Right atrium auricular region (tissue), 2 donors: Measurements from ENCODE around the gene RARRES2. TPM values are rescaled to one million over a fixed set of nuclear protein-coding genes. Genes with fewer than 3 reads are reported as not detected.

Experiments
- DNase-seq: peaks from one replicate; pipeline ENCODE4 v3.0.0-alpha.2; 2019; ENCODE audit warnings: low spot score
- H3K27ac ChIP-seq, 2 donors: fragments of 200-600 bp; sonication (generic); 1 replicate in 1 of 2; 2 replicates in 1 of 2; pipeline ENCODE4 v1.5.1; 2016 to 2019
- H3K27me3 ChIP-seq, 2 donors: fragments of 200-600 bp; sonication (generic); one replicate each; pipeline versions ENCODE4 v1.5.1 to v1.6.0; 2017 to 2019
- H3K36me3 ChIP-seq: fragments of 200-600 bp; sonication (generic); one replicate; pipeline ENCODE4 v1.5.1; 2016
- H3K4me1 ChIP-seq, 2 donors: fragments of 200-600 bp; sonication (generic); one replicate each; pipeline versions ENCODE4 v1.5.1 to v1.6.0; 2017 to 2019
- H3K4me3 ChIP-seq, 2 donors: fragments of 200-600 bp; sonication (generic); 1 replicate in 1 of 2; 2 replicates in 1 of 2; pipeline ENCODE4 v1.5.1; 2017 to 2019; ENCODE audit warnings: mild to moderate bottlenecking in 1 of 2, moderate library complexity in 1 of 2
- H3K9me3 ChIP-seq, 2 donors: fragments of 200-600 bp; sonication (generic); one replicate each; pipeline ENCODE4 v1.5.1; 2019
- total RNA-seq, 2 donors: library from RNA; depleted of rRNA; stranded (reverse); fragments of >200 nt; gene quantifications; one replicate each; pipeline ENCODE4 v1.1.0, GENCODE V29; 2016
- TF ChIP-seq, protein P1 (sequence below), 2 donors: fragments of 200-600 bp; sonication (generic); IDR thresholded peaks; one replicate each; pipeline ENCODE4 v1.5.1; 2019; ENCODE audit warnings: antibody characterized with exemption in 2 of 2

Gene RARRES2
- total RNA-seq, 2 donors from 2014 or later, result 105 to 197 TPM

DNA sequence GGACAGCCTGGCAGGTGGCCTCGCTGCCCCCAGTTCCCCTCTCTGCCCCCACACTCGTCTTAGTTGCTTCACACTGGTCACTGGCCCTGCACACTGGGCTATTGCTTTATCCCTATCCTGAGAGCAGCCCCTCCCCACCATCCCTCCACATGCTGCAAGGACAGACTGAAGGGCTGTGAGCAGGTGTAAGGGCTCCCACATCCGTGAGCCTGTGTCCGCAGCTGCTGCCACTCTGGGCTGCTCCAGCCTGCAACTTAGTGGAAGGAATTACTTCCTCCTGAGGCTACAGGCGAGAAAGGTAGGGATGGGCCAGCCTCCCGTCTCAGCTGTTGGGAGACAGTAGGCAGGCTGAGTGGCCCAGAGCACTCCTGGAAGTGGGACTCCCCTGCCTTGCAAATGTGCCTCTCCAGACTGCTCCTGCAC is 3.8 kb downstream of the RARRES2 start:
- H3K27me3 ChIP-seq, result no peaks in the 10 kb centered on the region
- H3K4me3 ChIP-seq, result no peak overlapping the region
- H3K4me1 ChIP-seq, result peaks cover 0 to 45% of the 10 kb centered on the region in 2 donors
- H3K36me3 ChIP-seq, result no peaks in the 10 kb centered on the region
- no peak overlapping the region for H3K27ac ChIP-seq
- TF ChIP-seq, protein P1, sequence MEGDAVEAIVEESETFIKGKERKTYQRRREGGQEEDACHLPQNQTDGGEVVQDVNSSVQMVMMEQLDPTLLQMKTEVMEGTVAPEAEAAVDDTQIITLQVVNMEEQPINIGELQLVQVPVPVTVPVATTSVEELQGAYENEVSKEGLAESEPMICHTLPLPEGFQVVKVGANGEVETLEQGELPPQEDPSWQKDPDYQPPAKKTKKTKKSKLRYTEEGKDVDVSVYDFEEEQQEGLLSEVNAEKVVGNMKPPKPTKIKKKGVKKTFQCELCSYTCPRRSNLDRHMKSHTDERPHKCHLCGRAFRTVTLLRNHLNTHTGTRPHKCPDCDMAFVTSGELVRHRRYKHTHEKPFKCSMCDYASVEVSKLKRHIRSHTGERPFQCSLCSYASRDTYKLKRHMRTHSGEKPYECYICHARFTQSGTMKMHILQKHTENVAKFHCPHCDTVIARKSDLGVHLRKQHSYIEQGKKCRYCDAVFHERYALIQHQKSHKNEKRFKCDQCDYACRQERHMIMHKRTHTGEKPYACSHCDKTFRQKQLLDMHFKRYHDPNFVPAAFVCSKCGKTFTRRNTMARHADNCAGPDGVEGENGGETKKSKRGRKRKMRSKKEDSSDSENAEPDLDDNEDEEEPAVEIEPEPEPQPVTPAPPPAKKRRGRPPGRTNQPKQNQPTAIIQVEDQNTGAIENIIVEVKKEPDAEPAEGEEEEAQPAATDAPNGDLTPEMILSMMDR (IDR thresholded peaks at IDR 0.05), result no peak
- no peak for DNase-seq
- no peaks in the 10 kb centered on the region for H3K9me3 ChIP-seq

DNA sequence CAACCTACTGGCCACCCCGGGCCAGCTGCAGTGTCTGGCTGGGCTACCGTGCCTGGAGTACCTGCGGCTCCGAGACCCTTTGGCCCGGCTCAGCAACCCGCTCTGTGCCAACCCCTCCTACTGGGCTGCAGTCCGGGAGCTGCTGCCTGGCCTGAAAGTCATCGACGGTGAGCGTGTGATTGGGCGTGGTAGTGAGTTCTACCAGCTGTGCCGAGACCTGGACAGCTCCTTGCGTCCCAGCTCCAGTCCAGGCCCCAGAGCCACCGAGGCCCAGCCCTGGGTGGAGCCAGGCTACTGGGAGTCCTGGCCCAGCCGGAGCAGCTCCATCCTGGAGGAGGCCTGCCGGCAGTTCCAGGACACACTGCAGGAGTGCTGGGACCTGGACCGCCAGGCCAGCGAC is 4.2 kb downstream of the RARRES2 start:
- H3K36me3 ChIP-seq, result no peaks in the 10 kb centered on the region
- no peak for DNase-seq
- no peak overlapping the region for H3K27ac ChIP-seq
- H3K9me3 ChIP-seq, result no peaks in the 10 kb centered on the region
- H3K4me1 ChIP-seq, result peaks cover 0 to 45% of the 10 kb centered on the region in 2 donors
- H3K4me3 ChIP-seq, result no peak overlapping the region
- H3K27me3 ChIP-seq, result no peaks in the 10 kb centered on the region
- TF ChIP-seq, protein P1 (IDR thresholded peaks at IDR 0.05), result no peak

DNA sequence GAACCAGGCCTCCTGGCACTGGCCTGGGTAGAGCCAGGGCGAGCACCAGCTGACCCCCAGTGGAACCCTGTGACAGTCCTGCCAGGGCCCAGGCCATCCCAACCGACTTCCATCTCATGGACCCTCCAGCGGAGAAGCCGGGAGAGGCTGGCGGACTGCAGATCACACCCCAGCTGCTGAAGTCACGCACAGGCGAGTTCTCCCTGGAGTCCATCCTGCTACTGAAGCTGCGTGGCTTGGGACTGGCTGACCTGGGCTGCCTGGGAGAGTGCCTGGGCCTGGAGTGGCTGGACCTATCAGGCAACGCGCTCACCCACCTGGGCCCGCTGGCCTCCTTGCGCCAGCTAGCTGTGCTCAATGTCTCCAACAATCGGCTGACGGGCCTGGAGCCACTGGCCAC is 4.7 kb downstream of the RARRES2 start:
- Histone ChIP-seq H3K27ac (no peak overlapping the region), H3K4me1 (peaks cover 0 to 42% of the 10 kb centered on the region in 2 donors), H3K36me3 (no peaks in the 10 kb centered on the region)

DNA sequence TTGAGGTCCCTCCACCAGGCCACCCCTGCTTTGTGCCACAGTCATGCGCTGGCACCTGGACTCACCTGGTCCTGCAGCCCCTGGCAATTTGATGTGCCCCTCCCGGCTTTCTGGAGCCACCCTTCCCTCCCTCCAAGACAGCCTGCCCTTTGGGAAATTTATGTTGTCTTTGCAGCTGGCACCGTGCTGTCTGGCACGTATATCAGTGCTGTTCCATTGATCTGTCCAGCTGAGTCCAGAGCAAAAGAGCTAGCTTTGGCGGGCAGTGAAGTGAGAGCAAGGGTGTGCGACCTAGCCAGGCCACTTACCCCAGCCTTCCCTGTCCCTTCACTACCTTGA is 5.7 kb downstream of the RARRES2 start:
- Histone ChIP-seq H3K27me3 (no peaks in the 10 kb centered on the region), H3K4me1 (peaks cover 0 to 32% of the 10 kb centered on the region in 2 donors), H3K4me3 (no peak overlapping the region), H3K36me3 (no peaks in the 10 kb centered on the region), H3K27ac (no peak overlapping the region), H3K9me3 (no peaks in the 10 kb centered on the region)
- TF ChIP-seq, protein P1 (IDR thresholded peaks at IDR 0.05), result no peak
- DNase-seq, result no peak

More for the DNA sequence above, 4.7 kb downstream of the RARRES2 start:
- TF ChIP-seq, protein P1 (IDR thresholded peaks at IDR 0.05), result no peak
- H3K27me3 ChIP-seq, result no peaks in the 10 kb centered on the region
- no peaks in the 10 kb centered on the region for H3K9me3 ChIP-seq
- no peak for DNase-seq
- H3K4me3 ChIP-seq, result no peak overlapping the region

DNA sequence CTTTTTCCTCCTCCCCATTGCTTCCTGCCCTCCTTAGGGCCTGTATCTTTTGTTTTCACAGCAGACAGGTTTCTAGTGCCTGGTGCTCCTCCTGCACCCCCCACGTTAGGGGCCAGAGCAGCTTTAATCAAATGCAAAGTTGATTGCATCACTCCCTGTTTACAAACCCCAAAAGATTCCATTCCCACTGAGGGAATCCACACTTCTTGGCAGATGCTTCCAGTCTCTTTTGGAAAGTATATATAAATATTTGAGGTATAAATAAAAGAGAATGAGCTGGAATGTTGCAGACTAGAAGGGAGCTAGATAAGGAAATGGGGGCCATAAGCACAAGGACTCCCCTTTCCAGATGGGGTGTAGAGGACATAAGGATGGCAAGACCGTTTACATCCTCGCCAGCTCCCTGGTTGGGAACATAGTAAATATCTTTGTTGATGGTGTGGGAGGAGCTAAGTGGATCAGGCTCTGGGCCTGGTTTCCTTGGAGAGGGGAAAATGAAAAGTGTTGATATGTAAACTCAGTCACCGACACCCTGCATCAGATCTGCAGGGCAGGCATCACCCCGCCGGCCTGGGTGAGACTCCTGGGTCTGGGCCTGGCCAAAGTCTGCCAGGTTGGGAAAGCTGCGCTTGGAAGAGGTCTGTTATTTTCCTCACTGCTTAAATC is 6.2 kb downstream of the RARRES2 start:
- H3K4me1 ChIP-seq, result peaks cover 0 to 27% of the 10 kb centered on the region in 2 donors
- TF ChIP-seq, protein P1 (IDR thresholded peaks at IDR 0.05), result no peak
- H3K36me3 ChIP-seq, result no peaks in the 10 kb centered on the region
- H3K27me3 ChIP-seq, result no peaks in the 10 kb centered on the region
- no peak for DNase-seq
- H3K27ac ChIP-seq, result no peak overlapping the region
- no peaks in the 10 kb centered on the region for H3K9me3 ChIP-seq
- no peak overlapping the region for H3K4me3 ChIP-seq

DNA sequence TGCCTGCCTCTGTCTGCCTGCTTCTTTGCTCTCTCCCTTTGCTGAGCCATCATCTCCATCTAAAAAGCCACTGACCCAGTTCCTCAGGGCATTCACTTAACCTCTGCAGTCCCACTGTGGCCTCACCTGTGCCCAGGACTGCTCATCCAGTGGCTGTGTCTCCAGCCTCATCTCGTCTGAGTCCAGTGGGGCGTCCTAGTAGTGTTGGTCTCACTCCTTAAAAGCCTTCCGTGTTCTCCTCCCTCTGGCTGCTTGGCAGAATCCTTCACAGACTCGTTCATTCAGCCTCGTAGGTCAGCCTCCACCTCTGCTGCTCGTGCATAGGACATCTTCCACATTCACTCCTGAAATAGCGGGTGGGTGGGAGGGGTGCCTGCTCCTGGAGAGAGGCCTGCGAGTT is 7.3 kb downstream of the RARRES2 start:
- Histone ChIP-seq H3K27me3 (no peaks in the 10 kb centered on the region), H3K27ac (no peak overlapping the region), H3K4me3 (no peak overlapping the region), H3K36me3 (no peaks in the 10 kb centered on the region), H3K4me1 (peaks cover 0 to 15% of the 10 kb centered on the region in 2 donors), H3K9me3 (no peaks in the 10 kb centered on the region)
- TF ChIP-seq, protein P1 (IDR thresholded peaks at IDR 0.05), result no peak
- no peak for DNase-seq
